Colonic mucosa (tissue), 4 donors: ENCODE measurements around the gene BOD1L2. TPM values are rescaled to one million over a fixed set of nuclear protein-coding genes. Genes with fewer than 3 reads are reported as not detected.

Experiments used
- DNase-seq: peaks from one replicate; pipeline ENCODE4 v3.0.0-alpha.2; 2020
- H3K27ac ChIP-seq: fragments of 200-600 bp; one replicate; pipeline ENCODE4 v1.8.0; 2021
- H3K27me3 ChIP-seq: fragments of 200-600 bp; one replicate; pipeline ENCODE4 v1.8.0; 2021
- H3K36me3 ChIP-seq: fragments of 200-600 bp; one replicate; pipeline ENCODE4 v1.8.0; 2021
- H3K4me1 ChIP-seq: fragments of 200-600 bp; one replicate; pipeline ENCODE4 v1.8.0; 2021; ENCODE audit warnings: mild to moderate bottlenecking
- H3K4me3 ChIP-seq: fragments of 200-600 bp; one replicate; pipeline ENCODE4 v1.8.0; 2021
- H3K9ac ChIP-seq, 2 donors: one replicate each; pipeline ENCODE4 v1.7.0; 2013; ENCODE audit warnings: control low read depth in 2 of 2, low read depth in 2 of 2, low read length in 2 of 2
- H3K9me3 ChIP-seq: fragments of 200-600 bp; one replicate; pipeline ENCODE4 v1.8.0; 2021
- intact Hi-C: fragments of 100-400 bp; cut with DNase I; formaldehyde crosslinking; loops from one replicate; pipeline ENCODE4 v1.14.1; 2022
- total RNA-seq, 2 donors: library from RNA; stranded (reverse); fragmentation: NEBNext Ultra II Directional in 1 of 2; extraction: Animal tissue kit (Norgen Biotek cat#: 25700) in 1 of 2; gene quantifications; one replicate each; pipeline ENCODE4 v1.2.1, GENCODE V29; 2021
- TF ChIP-seq, protein P1 (sequence below): fragments of 200-600 bp; IDR thresholded peaks from one replicate; pipeline ENCODE4 v1.8.0; 2022; ENCODE audit warnings: antibody characterized with exemption, mild to moderate bottlenecking
- donor health status: healthy.
- donor health status: DM: no; HTN: no; CAD: no.
- donor health status: DM: no; HTN: no; CAD: no.

BOD1L2 gene
- total RNA-seq, 2 donors from 2014 or later = not detected

DNA sequence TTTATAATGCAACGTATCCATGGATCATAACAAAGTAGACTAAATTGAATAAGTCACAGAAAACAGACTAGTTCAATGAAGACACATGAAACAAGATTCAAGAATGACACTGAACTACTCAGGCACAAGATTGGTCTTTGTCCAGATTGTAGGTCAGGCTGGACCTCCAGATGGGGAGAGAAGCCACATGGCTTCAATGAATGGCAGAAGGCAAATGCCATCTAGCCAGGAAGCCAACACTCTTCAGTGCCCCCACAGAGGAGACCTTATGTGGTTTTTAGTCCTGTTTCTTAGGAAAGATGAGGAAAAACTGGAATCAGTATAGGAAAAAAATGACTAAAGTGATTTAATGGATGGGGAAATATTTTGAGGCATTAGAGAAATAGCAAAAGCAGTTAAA, 43.1 kb downstream of the BOD1L2 start:
- H3K9me3 ChIP-seq = no peaks in the 10 kb centered on the region
- TF ChIP-seq, protein P1, sequence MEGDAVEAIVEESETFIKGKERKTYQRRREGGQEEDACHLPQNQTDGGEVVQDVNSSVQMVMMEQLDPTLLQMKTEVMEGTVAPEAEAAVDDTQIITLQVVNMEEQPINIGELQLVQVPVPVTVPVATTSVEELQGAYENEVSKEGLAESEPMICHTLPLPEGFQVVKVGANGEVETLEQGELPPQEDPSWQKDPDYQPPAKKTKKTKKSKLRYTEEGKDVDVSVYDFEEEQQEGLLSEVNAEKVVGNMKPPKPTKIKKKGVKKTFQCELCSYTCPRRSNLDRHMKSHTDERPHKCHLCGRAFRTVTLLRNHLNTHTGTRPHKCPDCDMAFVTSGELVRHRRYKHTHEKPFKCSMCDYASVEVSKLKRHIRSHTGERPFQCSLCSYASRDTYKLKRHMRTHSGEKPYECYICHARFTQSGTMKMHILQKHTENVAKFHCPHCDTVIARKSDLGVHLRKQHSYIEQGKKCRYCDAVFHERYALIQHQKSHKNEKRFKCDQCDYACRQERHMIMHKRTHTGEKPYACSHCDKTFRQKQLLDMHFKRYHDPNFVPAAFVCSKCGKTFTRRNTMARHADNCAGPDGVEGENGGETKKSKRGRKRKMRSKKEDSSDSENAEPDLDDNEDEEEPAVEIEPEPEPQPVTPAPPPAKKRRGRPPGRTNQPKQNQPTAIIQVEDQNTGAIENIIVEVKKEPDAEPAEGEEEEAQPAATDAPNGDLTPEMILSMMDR = no peak

DNA sequence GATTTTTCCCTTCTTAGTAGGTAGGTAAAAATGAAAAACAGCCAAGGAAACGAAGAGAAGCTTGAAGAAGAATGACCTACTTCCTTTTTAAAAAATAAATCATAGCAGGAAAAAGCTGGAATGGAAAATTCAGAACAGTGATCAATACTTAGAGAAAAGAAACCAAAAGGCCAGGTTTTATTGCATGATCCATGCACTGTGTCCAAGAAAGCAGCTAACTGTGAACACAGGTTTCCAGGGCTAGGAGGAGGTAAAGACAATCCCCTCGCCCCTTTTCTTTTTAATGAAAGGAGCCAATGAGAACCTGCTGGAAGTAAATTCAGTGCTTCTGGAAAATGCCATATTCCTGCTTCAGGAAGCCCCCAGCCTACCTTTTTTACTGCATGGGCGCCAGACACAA, 47.2 kb downstream of the BOD1L2 start:
- no peak overlapping the region for H3K27ac ChIP-seq
- H3K4me3 ChIP-seq = no peak overlapping the region
- H3K9ac ChIP-seq = no peak overlapping the region
- DNase-seq = no peak
- TF ChIP-seq, protein P1 = no peak
- no peaks in the 10 kb centered on the region for H3K36me3 ChIP-seq
- no peaks in the 10 kb centered on the region for H3K9me3 ChIP-seq
- intact Hi-C loops = no loop called here
- no peaks in the 10 kb centered on the region for H3K4me1 ChIP-seq
- no peaks in the 10 kb centered on the region for H3K27me3 ChIP-seq

More for the DNA sequence above, 43.1 kb downstream of the BOD1L2 start:
- intact Hi-C loops = no loop called here
- Histone ChIP-seq H3K27ac (no peak overlapping the region), H3K36me3 (no peaks in the 10 kb centered on the region), H3K27me3 (no peaks in the 10 kb centered on the region), H3K4me1 (no peaks in the 10 kb centered on the region), H3K9ac (no peak overlapping the region), H3K4me3 (no peak overlapping the region)
- DNase-seq = no peak

DNA sequence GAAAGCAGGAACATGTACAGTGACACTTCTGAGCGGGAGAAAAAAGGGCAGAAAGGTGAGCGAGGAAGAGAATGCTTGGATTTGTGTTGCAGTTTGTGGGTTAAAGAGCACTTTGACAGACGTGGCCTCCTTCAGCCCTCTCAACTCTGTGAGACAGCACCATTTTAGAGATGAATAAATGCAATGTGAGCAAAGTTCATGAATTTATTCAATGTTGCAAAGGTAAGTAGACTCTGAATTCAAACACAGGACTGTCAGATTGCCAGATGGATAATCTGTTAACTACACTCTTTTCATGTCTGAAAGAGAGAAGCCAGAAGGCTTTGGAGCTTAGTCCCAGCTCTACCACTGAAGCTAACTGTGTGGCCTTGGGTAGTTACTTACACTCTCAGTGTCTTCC, 47.7 kb downstream of the BOD1L2 start:
- Histone ChIP-seq H3K4me1 (no peaks in the 10 kb centered on the region), H3K9me3 (no peaks in the 10 kb centered on the region), H3K4me3 (no peak overlapping the region), H3K9ac (no peak overlapping the region), H3K36me3 (no peaks in the 10 kb centered on the region), H3K27ac (no peak overlapping the region), H3K27me3 (no peaks in the 10 kb centered on the region)
- intact Hi-C loops = no loop called here
- no peak for DNase-seq
- TF ChIP-seq, protein P1 = no peak

DNA sequence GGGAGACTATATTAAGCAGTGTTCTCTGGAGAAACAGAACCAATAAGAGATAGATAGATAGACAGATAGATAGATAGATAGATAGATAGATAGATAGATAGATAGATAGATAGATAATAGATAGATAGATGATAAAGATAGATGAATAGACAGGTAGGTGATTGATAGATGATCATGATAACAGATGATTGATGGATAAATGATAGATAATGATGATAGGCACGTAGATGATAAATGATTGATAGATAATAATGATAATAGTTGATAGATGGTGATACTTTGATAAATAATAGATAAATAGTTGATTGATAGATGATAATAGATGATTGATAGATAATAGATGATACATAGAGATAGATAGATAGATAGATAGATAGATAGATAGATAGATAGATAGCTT, 48.5 kb downstream of the BOD1L2 start:
- Histone ChIP-seq H3K4me1 (no peaks in the 10 kb centered on the region), H3K4me3 (no peak overlapping the region), H3K9me3 (no peaks in the 10 kb centered on the region), H3K9ac (no peak overlapping the region), H3K27me3 (no peaks in the 10 kb centered on the region), H3K27ac (no peak overlapping the region), H3K36me3 (no peaks in the 10 kb centered on the region)
- TF ChIP-seq, protein P1 = no peak
- intact Hi-C loops = no loop called here
- no peak for DNase-seq

DNA sequence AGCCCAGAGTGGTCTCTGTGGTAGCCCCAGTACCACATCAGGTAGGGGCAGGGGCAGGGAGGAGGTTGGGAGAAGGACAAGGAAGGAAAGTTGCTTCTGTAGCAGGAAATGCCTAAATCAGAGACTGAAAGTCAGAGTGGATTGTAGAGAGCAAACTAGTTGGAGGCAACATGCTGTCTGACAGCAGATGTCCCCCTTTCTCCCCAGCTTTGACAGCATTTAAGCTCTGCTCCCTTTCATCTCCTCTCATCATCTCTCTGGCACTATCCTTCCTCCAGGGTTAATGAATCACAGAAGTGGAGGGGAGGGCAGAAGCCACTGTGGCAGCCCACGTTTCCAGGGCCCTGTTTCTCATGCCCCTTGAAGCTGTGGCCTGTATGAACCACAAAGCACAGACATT, 50.4 kb downstream of the BOD1L2 start:
- Histone ChIP-seq H3K27ac (no peak overlapping the region), H3K9me3 (no peaks in the 10 kb centered on the region), H3K36me3 (no peaks in the 10 kb centered on the region), H3K4me1 (no peaks in the 10 kb centered on the region), H3K9ac (no peak overlapping the region), H3K27me3 (no peaks in the 10 kb centered on the region), H3K4me3 (no peak overlapping the region)
- TF ChIP-seq, protein P1 = no peak
- no peak for DNase-seq
- intact Hi-C loops = no loop called here

DNA sequence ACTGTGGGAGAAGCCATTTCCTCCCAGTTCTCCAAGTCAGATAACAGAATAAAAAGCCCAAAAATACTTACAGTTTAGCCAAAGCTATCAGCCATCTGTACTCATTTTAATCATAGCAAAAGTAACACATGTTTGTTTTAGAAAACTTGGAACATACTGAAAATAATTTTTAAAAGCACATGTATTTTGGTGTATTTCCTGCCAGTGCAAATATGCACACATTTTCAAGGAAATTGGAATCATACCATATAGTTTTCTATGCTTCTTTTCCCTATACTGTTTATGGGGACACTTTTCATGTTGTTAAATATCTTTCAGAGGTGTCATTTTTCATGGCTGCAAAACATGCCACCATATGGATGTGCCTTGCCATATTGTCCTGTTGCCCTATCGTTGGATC, 51.2 kb downstream of the BOD1L2 start:
- no peak overlapping the region for H3K4me3 ChIP-seq
- intact Hi-C loops = no loop called here

More for the DNA sequence above, 51.2 kb downstream of the BOD1L2 start:
- no peak overlapping the region for H3K27ac ChIP-seq
- no peaks in the 10 kb centered on the region for H3K9me3 ChIP-seq
- H3K36me3 ChIP-seq = no peaks in the 10 kb centered on the region
- no peak for DNase-seq
- TF ChIP-seq, protein P1 = no peak
- H3K9ac ChIP-seq = no peak overlapping the region
- H3K4me1 ChIP-seq = no peaks in the 10 kb centered on the region
- no peaks in the 10 kb centered on the region for H3K27me3 ChIP-seq
